Body of pancreas (tissue), 4 donors: ENCODE results near the gene MRM2.

Experiments used
- POLR2A ChIP-seq, 3 donors: fragments of 450-650 bp; IDR thresholded peaks; one replicate each; pipeline ENCODE4 v1.6.1; 2016; ENCODE audit warnings: antibody characterized with exemption in 3 of 3, mild to moderate bottlenecking in 2 of 3
- TF ChIP-seq, protein P1 (sequence below), 7 experiments: fragments of 450-650 bp in 4 of 7; fragments of 200-600 bp in 3 of 7; sonication (generic) in 3 of 7; IDR thresholded peaks; one replicate each; pipeline ENCODE4 v1.5.1; 2016 to 2019; ENCODE audit warnings: antibody characterized with exemption in 7 of 7

DNA sequence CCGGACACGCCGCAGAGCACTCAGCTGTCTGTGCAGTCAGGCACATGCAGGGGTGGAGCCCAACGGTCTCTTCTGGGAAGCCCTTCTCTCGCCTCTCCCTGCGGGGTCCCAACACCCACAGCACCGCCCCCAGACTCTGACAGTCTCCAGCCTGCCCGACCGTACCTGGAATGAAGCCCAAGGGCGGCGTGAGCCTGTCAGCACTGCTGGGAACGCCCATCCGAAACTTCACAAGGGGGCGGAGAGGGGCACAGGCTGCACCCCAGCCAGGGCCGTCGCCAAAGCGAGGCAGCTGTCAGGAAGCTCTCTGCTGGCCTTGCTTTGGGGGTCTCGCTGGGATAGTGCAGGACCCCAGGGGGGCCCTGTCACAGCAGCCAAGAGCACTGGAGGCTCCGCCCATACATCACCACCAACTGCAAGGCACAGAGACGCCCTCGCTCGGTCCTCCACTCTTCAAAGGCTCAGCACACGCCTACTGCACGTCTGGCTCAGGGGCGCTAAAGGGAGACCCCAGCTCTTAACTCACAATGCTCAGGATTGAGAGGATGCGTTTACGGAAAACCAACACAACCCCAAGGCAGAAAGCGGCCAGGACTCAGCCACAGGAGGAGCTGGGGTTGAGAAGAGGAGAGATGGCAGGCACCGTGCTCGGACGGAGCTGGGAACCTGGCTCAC lies 40.2 kb downstream of the MRM2 start:
- TF ChIP-seq, protein P1, sequence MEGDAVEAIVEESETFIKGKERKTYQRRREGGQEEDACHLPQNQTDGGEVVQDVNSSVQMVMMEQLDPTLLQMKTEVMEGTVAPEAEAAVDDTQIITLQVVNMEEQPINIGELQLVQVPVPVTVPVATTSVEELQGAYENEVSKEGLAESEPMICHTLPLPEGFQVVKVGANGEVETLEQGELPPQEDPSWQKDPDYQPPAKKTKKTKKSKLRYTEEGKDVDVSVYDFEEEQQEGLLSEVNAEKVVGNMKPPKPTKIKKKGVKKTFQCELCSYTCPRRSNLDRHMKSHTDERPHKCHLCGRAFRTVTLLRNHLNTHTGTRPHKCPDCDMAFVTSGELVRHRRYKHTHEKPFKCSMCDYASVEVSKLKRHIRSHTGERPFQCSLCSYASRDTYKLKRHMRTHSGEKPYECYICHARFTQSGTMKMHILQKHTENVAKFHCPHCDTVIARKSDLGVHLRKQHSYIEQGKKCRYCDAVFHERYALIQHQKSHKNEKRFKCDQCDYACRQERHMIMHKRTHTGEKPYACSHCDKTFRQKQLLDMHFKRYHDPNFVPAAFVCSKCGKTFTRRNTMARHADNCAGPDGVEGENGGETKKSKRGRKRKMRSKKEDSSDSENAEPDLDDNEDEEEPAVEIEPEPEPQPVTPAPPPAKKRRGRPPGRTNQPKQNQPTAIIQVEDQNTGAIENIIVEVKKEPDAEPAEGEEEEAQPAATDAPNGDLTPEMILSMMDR (IDR thresholded peaks at IDR 0.05) = no peak
- no peak for TF ChIP-seq POLR2A (IDR thresholded peaks at IDR 0.05)
